GM10847 (cell line): Measurements from ENCODE around the gene RFNG.

Experiments used
- POLR2A ChIP-seq: IDR thresholded peaks from 2 replicates; pipeline ENCODE4 v1.6.1; 2011; ENCODE audit not compliant: insufficient read length; ENCODE audit errors: extremely low read depth

The RFNG gene

DNA sequence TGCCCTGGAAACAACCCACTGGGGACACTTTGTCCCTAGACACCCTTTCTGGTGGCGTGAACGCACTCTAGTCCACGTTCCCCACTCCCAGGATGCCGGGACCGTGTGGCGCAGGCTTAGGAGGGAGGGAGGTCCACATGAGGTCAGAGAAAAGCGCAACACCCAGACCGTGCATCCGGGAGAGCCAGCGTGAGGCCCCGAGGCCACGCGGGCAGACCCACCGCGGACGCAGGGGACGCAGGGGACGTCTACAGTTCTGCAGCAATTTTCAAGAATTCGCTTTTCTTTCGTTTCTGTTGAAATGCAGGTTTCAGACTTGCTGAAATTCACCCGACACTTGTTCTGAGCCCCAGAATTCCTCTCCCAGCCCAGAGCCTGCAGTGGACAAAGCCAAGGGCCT is 4.7 kb downstream of the RFNG start:
- no peak for TF ChIP-seq POLR2A

DNA sequence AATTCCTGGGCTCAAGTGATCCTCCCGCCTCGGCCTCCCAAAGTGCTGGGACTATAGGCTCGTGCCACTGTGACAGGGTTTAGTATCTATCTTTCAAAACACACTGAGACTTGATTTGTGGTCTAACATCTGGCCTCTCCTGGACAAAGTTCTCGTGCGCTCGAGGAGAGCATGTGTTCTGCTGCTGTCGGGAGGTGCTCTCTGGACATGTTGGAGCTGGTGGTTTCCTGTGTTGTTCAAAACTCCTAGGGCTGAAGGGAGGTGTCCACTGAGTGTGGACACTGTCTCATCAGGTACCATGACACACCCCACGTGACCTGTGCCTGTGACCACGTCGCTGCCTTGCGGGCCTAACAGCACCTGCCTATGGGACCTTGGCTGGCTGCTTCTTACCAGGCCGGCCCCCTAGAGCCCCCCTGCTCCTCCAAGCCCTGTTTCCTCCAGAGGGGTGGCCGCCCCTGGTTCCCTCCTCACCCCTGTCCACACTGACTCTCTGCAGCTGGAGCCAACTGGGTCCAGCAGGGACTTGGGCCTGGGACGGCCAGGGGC is 5.6 kb downstream of the RFNG start:
- no peak for TF ChIP-seq POLR2A

DNA sequence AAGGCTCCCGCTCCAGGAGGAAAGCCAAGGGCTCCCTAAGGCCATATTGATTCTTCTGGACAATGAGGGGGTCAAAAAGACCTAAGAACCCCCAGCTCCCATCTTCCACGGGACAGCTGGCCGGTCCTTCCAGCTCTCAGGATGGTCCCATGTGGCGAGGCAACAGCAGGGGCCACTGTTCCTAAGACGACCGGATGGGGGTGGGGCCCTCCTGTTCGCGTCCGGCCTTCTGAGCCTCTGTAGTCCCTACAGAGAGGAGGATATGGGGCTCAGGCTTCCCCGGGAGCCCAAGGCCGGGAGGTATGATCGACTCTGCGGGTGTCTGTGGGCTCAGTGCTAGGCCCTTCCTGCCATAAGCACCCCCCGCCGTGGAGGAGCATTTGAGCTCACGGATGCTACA is 8.1 kb downstream of the RFNG start:
- TF ChIP-seq POLR2A, result no peak

DNA sequence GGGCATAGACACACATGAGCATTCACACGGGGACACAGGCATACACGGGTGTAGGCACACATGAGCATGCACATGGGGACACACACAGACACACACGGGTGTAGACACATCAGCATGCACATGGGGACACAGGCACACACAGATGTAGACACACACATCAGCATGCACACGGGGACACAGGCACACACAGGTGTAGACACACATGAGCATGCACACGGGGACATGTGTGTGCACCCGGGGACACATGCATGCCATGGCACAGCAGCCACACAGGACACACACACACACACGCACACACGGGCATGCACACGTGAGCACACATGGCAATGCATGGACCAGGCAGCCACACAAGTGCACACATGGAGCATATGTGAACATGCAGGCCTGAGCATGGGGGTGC is 9.0 kb downstream of the RFNG start:
- no peak for TF ChIP-seq POLR2A

DNA sequence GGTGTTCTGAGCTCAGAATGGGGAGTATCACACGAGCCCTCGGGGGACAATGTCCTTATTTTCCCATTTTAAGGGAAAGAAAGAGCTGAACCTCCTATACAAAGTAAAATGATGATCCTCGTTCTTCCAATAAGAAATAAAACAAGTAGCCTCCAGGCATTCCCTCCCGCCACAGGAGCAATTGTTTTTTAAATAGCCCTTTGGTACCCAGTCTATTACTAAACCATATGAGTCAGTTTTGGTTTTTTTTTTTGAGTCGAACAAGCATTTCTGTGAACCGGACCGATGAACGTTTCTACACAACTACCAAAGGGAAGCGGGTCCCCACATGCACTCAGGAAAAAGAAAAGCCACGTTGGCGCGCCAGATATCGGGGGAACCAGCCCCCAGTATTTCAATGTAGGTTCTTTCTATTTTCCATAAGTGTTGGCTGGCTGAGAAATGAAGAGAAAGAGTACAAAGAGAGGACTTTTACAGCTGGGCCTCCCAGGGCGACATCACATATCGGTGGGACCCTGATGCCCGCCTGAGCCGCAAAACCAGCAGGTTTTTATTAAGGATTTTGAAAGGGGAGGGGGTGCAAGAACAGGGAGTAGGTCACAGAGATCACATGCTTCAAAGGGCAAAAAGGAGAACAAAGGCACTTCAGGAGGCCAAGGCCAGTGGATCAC is 10.3 kb downstream of the RFNG start:
- TF ChIP-seq POLR2A, result no peak

DNA sequence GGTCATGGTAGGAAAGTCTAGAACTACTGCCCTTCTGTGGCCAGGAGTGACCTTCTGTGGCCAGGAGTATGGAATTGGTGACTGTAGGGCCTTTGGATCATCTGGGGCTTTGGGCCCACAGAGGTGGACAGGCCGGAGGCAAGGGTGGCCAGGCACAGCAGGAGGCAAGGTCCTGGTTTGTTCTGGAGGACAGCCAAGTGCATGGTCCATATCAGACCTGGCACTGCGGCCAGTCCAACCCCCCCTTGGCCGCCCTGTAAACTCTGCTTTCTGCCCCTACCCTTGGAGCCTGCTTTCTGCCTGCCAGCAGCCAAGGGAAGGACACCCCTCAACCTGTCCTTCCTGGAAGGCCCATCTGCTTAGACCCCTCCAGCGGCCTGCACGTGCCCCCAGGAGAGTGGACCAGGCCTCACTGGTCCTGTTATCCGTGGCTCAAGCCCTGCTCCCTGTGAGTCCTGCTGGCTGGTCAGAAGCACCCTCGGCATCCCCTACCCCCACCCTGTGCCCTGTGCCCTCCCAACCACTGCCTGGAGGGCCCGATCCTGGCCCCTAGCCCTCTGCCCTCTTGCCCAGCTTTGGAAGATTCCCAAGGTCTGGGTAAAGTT is 11.8 kb downstream of the RFNG start:
- TF ChIP-seq POLR2A, result no peak

DNA sequence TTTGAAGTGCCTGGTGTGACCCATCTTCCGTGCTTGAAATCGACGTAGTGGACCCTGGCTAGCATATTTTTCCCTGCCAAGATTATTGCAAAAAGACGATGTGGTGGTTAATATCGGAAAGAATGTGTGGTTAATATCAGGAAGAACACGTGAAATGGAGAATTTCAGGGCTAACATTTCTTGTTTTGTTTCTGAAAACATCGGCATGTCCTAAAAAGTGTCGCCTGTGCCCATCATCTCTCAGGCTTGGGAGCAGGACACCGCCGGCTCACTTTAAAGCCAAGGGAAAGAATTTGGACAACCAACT is 13.8 kb downstream of the RFNG start:
- TF ChIP-seq POLR2A, result no peak

DNA sequence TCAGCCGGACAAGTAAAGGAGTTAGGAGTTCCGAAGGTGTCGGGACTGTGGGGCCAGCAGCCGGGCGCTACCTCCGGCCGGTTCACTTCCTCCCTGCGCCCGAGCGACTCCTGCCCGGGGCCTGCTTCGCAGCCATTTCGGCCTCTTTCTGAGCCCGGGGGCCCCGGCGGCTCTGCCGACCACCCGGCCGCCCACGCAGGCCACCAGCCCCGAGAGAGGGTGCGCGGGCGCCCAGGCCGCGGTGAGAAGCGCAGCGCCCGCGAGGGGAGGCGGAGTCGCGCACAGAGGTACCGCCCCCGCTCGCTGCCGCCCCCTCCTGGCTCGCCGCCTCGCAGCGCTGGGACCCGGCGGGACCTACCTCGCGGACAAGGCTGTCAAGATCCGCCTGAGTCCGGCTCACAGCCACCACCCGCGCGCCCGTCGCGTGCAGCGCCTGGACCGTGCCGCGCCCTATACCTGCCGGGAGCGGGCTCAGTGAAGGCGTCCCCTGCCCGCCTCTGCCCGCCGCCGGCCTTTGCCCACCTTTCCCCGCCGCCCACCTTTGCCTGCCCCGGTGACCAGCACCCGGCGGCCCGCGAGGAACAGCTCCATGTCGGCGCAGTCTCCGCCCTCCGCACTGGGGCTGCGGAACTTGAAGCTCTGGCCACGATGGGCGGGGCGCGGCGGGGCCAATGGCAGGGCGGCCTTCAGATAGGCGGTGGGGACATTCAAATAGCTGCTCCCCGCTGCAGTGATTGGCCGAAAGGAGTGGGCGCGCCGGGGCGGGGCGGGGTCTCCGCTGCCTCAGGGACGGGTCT is 14.3 kb downstream of the RFNG start, which contains the start of gene DCXR:
Gene DCXR, minus strand, starts transcription at position 606 of the 797 bp plus-strand sequence. Its CDS starts 15 bp downstream, at position 591.
- TF ChIP-seq POLR2A, result peak; percentile 98

DNA sequence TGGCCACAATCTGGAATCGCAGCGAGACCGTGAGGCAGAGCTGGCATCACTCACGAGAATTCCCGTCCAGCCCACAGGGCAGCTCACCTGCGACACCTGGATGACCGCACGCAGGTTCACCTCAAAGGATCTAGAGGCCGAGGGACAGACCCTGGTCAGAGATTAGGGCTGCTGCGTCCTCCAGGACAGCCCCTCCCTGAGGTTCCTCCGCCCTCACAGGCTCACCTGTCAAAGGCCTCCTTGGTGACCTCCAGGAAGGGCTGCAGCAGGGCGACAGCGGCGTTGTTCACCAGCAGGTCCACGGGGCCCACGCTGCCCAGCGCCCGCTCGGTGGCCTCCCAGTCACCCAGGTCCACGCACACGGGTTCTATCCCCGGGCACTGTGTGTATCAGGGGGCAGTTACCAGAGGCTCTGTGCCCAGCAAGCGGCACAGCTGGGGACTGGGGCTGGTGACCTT is 14.9 kb downstream of the RFNG start:
- no peak for TF ChIP-seq POLR2A

DNA sequence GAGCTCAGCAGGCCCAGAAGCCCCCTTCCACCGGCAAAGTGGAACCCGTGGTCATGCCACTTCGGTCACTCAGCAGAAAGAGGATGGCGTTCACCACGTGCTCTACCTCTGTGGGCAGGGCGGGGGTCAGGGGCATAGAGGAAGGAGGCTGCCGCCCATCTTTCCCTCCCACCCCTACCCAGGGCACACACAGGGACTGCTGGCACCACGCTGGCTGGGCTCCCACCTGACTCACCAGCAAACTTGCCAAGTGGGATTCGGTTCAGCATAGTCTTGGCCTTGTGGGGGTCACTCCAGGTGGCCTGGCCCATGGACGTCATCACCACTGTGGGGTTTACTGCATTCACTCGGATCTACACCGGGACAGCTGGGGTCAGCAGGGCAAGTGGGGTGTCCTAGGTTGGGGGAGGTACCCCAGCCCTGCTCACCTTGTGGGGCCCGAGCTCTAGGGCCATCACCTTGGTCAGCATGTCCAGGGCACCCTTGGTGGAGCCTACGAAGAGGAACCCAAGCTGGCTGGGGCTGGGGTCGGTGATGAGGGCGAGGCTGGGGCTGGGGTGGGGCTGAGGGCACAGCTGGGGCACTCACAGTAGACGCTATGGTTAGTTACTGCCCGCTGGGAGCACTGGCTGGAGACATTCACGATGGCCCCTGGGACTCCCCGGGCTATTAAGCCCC is 15.5 kb downstream of the RFNG start:
- TF ChIP-seq POLR2A, result no peak

DNA sequence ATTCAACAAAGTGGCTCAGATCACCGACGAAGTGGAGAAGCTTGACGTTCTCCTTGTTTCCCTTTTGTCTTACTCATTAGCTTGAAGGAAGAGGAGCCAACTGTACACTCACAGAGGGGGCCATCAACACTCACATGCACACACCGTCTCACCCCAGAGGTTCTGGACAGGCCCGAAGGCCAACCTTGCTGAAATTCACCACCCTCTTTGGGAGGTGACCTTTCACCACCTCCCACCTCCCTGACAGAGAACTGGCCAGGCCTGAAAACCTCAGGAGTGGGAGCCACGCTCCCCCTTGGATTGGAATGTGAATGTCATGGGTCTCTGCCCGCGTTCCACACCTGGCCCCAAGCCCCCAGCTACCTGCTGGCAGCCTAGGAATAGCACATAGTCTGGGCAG is 16.1 kb downstream of the RFNG start:
- TF ChIP-seq POLR2A, result no peak

DNA sequence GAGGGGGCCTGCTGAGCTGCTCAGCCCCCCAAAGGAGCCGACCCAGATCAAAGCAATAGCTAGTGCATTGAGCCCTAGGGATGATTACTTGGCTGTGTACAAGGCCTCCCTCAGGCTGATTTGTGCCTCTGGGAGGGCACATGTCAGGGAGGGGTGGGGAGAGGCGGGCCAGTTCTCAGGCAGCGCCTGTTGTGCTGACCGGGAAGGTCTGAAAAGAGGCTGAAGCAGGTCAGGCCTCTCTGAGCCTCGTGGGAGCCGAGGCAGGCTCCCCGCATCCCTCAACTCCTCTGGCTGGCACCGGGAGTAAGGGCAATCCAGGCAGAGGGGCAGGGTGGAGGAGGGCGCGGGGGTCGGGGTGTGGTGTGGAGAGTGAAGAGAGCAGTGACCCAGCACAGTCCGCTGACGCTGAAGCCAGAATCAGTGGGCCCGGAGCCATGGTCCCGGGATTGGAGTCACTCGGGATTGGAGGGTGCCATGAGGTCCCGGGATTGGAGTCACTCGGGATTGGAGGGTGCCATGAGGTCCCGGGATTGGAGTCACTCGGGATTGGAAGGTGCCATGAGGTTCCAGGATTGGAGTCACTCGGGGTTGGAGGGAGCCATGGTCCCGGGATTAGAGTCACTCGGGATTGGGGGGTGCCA is 17.1 kb downstream of the RFNG start:
- no peak for TF ChIP-seq POLR2A

DNA sequence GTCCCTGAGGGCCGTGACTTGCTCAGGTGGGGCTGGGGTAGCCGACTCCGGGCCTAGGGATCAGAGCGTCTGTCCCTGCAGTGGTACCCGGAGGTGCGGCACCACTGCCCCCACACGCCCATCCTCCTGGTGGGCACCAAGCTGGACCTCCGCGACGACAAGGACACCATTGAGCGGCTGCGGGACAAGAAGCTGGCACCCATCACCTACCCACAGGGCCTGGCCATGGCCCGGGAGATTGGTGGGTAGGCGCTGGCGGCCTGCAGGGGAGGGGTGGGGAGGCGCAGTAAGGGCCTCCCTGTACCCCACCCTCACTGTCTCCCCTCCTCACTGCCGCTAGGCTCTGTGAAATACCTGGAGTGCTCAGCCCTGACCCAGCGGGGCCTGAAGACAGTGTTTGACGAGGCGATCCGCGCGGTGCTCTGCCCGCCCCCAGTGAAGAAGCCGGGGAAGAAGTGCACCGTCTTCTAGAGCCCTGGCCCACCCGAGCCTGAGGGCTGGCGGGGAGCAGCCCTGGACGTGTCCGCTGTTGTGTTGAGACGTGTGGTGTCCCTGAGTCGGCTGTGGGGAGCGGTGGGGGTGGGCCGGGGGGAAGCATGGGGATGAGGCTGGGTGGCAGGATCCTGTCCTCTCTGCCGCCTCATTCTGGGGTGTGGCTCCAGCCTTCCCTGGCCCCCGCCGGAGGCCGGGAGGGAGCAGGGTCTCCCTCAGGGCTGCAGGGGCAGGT is 18.1 kb downstream of the RFNG start:
- no peak for TF ChIP-seq POLR2A

DNA sequence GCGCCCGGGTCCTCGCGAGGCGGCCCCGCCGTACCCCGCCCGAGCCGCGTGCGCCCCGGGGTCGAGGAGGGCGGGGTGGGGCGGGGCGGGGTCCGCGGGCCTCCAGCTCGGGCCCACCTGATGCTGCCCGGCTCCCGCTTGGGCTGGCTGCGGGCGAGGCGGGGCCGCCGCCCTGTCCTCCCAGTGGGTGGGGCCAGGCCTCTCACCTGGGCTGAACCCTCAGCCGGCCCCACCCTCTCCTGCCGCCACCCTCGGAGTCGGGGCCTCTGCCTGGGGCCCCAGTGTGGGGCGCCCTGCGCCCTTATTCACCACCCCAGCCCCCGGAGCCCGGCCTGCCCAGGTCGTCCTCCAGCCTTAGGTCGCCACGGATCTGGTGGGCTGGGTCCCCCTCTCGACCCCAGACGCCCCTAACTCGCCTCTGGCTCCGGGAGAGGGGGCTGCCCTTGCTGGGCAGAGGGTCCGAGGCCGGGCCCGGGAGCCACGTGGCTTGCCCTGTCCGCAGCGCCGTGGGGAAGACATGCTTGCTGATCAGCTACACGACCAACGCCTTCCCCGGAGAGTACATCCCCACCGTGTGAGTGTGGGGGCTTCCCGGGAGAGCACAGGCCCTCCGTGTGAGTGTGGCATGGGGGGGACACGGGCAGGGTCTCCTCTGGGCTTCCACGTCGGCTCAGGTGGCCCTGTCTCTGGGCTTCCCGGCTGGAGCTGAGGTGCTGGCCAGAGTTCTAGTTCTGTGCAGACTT is 19.6 kb downstream of the RFNG start:
- TF ChIP-seq POLR2A, result no peak
